HG03457 (cell line): ENCODE measurements around the gene SUMO4.

Source experiments
- ATAC-seq: cut with Tn5 transposase; IDR thresholded peaks from one replicate; pipeline ENCODE4 v1.9.1; 2021; ENCODE audit warnings: moderate number of reproducible peaks; ENCODE audit not compliant: unreplicated experiment

Gene SUMO4

DNA sequence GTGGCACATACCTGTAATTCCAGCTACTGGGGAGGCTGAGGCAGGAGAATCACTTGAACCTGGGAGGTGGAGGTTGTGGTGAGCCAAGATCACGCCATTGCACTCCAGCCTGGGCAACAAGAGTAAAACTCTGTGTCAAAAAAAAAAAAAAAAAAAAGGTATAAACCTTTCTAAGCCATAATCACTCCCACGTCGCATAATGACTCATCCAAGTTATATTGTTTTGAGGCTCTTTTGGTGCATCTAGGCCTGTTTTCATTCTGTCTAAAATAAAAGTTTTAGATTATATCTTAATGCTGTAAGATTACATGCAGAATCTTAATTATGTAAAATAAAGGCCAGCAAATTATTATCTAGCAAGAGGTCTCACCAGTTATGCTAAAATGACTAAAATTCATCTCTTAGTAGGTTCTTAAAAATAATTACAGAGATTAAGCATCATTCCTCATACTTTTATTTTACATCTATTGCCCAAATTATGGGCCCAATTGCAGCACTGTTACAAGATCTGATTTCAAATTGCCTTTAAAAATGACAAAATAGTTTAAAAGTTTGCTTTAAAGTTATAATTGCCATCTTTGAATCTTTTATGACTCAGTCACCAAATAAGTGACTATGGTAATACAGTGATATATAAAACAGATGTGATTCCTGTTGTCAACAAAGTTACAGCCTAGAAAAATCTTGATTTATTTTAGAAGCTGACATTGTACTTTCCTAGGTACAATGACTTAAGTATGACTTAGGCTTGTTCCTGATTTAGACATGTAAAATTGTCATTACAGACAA is 10.4 kb upstream of the SUMO4 start:
- no peak for ATAC-seq

DNA sequence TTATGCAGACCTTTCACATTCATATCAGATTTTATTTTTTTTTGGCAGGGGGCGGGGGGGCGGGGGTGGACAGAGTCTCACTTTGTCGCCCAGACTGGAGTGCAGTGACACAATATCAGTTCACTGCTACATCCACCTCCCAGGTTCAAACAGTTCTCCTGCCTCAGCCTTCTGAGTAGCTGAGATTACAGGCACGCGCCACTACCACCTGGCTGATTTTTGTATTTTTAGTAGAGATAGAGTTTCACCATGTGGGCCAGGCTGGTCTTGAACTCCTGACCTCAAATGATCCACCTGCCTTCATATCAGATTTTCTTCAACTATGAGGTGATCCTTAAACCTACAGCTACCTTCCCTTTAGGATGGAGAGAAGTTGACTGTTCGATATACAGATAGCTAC is 8.0 kb upstream of the SUMO4 start:
- ATAC-seq = no peak

DNA sequence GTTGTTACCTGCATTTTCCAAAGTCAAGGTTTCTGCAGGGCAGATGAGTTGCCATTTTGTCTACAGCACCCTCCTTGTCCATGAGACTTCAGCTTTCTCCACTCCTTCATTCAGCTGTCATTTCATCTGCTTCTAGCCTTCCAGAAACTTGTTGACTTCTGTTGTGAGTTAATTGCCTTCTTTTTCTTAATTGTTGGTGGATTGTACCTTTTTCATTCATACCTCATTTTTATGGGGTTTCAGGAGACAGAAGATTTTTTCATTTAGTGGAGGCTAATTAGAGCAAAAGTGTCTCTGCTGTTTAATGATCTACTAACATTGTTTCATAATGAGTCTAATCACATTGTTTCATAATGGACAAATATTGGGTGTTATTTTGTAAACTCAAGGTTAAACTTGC is 7.5 kb upstream of the SUMO4 start:
- no peak for ATAC-seq

DNA sequence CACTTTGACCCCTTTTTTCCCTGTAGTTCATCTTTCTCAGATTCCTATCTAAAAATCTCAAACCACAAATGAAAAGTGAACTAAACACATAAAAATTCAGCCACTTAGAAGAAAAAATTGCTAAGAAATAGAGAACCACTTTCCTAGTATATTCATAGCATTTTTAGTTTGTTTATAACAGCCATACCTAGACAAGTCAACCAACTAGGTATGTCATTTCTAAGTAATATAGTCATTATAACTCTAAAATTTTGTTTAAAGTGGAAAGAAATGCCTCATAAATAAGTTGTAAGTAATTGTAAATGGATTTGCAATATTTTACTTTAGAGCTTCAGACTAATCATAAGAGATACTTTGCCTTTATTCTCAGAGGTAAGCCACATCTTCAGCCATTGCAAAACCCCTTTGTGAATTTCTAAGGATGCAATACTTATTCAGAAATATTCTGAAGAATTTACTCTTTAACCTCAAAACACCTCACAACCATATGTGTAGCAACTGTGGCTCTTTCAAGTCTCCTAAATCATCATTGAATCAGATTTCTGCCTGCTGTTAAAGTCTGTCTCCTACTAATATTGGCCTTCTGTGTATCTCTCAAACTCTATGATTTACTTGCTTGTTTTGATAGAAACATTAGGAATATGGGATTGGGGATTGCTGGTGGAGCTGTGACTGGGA is 6.9 kb upstream of the SUMO4 start:
- ATAC-seq = no peak

DNA sequence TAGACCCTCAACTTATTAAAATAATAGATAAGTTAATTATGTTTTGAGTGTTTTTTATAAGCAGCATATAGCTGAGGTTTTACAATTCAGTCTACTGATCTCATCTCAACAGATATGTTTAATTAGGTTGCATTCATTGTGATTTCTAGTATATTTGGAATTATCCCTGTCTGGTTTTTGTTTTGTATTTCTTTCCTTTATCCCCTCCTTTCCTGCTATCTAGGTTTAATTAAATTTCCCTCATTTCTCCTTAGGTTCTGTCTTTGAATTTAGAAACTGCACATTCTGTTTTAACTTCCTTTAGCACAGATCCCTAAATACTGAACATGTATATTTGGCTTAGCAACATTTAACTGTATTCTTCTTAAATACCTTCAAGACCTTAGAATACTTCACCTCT is 4.9 kb upstream of the SUMO4 start:
- ATAC-seq = no peak

DNA sequence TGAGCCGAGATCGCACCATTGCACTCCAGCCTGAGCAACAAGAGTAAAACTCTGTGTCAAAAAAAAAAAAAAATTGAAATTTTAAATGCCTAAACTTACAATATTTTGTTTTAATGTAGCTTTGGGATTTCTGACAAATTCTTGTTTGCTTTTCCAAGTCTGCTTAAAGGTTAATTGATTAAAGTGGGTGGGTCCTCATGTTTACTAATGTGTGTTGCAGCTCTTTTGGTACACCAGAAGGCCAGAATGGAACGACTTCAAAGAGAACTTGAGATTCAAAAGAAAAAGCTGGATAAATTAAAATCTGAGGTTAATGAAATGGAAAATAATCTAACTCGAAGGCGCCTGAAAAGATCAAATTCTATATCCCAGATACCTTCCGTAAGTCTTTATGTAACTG is 2.7 kb upstream of the SUMO4 start:
- ATAC-seq = no peak

DNA sequence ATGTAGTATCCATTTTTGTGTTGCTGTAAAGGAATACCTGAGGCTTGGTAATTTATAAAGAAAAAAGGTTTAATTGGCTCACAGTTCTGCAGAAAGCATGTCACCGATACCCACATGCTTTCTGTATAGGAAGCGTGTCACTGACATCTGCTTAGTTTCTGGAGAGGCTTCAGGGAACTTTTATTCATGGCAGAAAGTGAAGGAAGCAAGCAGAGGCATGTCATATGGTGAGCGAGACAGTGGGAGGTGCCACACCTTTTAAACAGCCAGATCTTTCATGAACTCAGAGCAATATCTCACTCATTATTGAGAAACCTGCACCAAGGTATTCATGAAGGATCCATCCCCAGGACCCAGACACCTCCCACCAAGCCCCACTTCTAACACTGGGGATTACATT is 3.5 kb downstream of the SUMO4 start:
- ATAC-seq = no peak

DNA sequence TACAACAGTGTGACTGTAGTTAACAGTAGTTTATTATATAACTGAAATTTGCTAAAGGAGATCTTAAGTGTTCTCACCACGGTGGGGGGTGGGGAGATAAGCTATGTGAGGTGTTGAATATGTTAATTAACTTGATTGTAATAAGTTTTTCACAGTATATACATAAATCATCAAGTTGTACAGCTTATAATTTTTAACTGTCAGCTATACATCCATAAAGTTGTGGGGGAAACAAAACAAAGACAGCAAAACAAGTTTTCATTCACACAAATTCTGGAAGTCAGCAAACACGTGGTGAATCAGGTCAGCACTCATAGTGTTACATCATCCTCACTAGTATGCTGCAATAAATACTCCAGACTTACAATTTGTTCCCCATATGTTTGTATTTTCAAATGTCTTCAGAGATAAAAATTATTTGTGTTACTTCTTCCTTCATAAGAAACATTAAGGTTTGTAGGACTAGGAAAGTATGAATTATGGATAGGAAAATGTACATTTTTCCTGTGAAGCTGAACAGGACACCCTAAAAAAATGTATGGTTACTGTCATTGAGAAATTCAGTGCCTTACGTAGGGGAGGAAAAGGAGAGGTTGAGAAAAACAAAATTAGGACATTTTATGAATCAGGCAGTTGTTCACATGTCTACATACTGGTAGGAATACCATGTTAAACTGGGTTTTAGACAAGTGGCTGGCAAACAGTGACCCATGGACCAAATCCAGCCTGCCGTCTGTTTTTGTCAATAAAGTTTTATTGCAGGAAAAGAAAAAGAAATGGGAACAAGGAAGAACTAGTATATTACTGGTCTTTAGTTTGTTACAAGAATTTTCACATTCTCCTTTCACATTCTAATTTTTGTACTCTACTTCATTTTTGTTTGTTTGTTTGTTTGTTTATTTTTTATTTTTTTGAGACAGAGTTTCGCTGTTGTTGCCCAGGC is 6.0 kb downstream of the SUMO4 start:
- ATAC-seq = no peak

DNA sequence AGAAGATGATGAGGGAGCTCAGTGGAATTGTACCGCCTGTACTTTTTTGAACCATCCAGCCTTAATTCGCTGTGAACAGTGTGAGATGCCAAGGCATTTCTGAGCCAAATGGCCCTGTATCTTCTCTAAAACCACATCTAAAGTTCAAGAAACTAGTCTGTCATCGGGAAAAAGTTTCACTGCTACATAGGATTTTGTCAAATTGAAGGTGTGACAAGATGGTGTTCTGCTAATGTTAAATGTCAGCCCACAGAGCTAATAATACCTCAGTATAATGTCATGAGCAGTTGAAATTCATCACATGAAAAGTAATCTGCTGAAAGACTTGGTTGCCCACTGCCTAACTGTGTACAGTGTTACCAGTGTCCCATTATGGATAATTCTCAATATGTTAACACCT is 9.6 kb downstream of the SUMO4 start:
- no peak for ATAC-seq

DNA sequence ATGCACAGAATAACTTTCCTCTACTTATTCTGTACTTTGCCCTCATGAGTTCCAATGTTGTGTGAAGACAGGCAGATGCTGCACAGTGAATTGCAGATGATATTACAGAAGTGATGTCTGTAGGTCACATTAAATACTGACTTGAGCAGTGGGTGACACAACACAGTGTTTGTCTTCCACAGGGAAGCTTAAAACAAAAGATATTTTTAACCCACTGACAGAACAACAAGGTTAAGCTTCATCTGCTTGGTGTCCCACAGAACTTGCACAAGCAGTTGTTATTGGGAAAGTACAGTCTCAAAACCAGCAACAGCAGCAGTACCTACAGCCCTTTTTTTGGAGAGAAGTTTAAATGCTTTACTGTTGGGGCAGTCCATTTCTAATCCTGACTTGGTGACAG is 10.5 kb downstream of the SUMO4 start:
- no peak for ATAC-seq

DNA sequence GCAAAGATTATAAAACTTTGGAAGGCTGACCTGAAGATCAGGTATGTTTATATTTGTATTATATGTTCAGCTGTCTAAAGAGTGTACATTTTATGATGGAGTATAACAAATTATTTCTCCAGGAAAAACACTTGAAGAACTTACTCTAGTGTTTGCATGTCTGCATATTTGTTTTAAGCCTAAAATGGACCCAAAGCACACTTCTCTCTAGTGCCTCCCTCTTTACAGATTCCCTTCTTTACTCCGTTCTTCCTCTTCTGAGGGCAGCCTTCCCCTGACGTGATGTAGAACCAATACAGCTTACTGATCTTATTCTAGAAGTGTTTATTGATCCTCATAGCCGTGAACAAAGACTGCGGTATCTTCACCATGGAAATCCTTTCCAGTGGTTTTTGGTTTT is 13.9 kb downstream of the SUMO4 start:
- ATAC-seq = no peak

DNA sequence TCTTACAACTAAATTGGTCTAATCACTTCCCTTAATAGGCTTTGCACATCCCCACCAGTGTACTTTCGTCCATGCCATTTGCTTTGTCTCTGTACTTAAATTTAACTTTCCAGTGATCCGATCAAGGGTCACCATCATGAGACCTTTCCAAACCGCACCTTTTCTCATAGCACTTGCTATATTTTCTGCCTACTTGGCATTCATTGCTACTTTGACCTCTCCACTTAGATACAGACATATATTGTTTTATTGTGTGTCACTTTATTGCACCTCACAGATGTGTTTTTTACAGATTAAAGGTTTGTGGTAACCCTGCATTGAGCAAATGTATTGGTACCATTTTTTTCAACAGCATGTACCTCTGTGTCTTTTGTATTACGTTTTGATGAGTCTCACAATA is 14.8 kb downstream of the SUMO4 start:
- no peak for ATAC-seq

DNA sequence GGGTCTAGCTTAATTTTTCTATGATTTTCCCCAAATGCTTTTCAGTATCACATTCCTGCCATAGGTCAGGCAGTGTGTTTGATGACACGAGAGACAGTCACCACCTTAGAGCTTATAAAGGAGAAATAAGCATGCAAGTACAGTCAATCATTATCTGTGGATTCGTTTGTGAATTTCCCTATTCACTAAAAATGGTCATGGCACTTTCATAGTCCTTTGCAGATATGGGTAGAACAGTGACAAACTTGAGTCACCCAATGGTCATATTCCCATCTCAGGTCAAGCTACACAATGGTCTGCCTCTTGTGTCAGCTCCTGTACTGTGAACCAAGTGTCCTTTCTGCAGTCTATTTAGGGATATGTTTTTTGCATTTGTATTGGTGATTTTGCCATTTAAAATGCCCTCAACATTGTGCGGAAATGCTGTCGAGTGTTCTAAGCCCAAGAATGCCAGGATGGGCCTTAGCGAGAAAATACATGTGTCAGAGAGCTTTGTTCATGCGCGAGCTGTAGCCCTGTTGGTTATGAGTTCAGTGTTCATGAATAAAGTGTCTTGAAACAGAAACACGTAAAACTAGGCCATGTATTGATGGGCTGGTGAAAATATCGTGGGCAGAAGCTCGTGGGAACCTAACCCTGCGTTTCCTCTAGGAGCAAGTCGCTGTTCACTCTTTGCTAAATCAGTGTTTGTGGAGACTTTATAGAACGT is 19.8 kb downstream of the SUMO4 start:
- no peak for ATAC-seq

DNA sequence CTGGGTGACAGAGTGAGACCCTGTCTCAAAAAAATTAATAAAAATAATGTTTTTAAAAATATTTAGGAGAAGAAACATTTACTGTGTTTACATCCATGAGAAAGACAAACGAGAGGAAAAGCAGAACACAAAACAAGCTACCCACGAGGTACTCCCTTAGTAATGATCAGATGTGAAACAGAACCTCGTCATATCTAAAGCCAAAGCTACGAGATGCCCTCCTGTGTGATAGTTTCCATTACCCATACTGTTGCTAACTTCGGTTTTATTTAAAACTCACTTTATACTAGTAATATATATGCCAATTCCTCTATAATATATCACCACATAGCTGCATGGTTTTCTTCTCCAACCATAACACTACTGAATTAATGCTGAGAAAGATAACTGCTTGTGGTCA is 21.1 kb downstream of the SUMO4 start:
- no peak for ATAC-seq

DNA sequence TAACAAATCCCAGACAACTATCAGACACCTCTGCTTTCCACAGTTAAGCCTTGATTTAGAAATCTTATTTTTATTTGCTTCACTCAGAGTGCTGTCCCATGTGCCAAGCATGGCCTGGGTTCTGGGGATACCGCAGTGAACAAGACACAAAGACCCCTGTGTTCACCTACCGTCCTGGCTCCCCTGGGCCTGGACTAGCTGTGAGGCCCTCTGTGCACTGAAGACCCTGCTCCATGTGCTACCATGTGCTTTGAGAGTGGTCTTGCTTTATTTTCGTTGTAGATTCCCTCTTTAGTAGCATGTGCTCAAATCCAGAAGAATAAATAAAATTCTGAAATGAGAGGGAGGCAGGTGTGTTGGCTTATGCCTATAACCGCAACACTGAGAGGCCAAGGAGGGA is 22.5 kb downstream of the SUMO4 start:
- no peak for ATAC-seq

DNA sequence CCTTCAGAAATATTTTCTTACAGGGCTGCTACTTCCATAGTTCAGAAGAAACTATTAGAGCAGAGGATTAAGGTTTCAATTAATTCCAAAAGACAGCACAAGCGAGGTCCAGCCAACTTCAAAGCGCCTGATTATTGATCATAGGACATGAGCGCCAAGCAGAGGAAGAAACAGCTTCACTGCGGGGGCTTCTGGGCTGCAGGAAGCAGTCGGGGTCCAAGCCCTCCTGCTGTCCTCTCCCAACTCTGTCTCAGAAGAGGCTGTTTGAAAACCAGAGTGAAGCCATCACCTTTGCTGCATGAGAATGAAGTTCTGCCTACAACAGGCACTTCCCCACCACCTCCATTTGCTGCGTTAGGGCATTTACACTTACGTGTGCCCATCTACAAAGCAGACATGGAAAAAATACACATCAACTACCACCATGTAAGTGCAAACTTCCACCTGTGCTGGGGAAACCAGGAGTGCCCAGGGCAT is 23.9 kb downstream of the SUMO4 start:
- no peak for ATAC-seq

DNA sequence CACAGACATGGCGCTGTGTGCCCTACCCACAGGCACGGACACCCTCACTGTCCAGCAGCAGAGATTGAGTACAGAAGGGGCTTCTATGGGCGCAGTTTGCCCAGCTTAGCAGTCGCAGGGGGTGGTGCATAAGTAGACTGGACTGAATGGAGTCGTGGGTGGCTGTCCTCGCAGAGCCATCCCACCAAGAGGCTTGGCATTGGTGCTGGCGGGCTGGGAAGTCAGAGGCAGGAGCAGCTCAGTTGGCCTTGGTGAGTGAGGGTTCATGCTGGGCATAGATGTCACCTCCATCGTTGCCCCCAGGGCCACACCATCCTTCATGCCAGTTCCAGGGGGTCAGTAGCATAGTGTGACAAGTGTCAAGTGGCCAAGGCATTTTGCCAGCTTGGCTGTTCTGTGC is 25.2 kb downstream of the SUMO4 start:
- no peak for ATAC-seq

DNA sequence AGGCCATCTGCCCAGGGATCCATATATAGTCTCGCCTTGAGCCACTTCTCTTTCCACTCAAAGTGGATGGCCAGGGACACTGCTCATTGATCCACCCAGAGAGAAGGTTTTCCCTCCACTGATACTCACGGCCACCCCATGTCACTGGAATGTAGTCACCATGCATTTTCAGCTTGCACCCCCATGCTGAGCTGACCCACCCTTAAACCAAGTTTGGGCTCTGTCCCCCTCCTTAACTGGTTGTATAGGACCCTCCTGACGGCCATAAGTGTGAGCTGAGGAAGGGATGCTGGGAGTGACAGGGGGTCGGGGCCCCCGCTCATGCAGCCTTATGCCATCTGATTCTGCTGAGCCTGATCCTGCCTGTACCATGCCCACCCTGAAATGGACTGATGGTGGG is 25.7 kb downstream of the SUMO4 start:
- ATAC-seq = no peak

DNA sequence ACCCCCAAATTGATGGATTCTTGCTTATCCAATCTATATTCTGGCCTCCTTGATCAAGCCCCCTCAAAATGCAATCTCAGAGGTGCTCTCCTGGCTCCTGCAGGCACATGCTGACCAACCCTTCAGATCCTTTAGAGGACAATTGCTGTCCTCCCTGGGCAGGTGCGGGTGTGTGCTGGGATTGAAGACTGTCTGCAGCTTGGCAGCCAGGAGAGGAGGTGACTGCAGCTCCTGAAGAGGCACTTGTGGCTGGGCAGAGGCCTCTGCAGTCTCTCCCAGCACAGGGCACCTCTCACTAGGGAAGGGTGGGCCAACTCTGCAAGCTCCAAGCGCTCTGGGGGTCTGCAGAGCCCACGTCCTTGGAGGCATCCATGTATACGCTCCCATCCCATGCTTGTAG is 28.5 kb downstream of the SUMO4 start:
- ATAC-seq = no peak

DNA sequence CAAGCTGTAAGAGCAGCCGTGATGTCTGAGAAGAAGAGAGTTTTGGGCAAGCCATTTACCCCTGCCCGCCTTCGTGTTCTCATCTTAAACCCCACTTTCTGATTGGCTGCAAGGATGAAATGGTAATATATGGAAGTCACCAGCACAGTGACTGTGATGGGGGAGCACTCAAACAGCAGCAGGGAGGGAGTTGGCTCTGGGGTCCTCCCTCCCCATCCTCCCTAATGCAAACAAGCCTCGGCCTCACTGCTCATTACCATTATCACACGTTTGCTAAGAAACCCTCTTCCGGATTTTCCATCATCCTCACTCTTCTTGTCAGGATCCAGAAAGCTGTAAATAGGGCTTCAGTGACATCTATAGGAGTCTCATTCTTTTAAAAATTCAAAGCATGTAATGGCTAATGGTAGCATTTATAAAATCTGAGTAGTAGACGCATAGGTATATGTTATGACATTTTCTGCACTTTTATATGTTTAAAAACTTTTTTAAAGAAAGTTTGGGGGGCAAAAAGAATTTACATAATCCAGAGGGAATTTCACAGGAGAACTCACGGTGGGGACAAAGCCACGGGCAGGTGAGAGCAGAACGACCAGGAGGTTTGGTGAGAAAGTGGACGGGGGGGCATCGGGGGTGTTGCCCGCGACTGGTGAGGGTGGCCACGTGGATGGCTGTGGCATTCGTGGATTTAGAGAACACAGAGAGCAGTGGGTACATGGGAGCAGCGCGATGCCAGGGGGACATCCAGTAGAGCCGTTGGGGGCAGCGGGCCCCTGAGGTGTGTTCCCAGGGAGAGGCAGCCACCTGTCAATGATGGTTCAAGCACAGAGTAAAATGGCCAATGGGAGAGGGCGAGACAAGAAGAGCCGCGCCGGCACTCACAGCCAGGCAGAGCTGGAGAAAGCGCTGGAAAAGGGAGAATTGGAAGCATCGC is 29.6 kb downstream of the SUMO4 start:
- no peak for ATAC-seq
